ENCODE measurements around the gene IL25.
"Not testable (repeated sequence)": the region's sequence is repeated elsewhere in the genome, so short reads cannot be mapped to it uniquely, and the experiment has no call there.

The IL25 gene

GRCh38 chr14:23381871-23382270, 9.3 kb downstream of the IL25 start:
- H3K9ac ChIP-seq (ENCODE audit: low read depth in 1 of 2, low read length in 2 of 2): no peak overlapping the region
- no peak overlapping the region for H3K4me3 ChIP-seq (ENCODE audit: low read depth in 1 of 2, low read length in 2 of 2)
- H3K36me3 ChIP-seq (ENCODE audit: control insufficient read depth in 1 of 2, insufficient read depth in 2 of 2, low read length in 2 of 2): no peaks in the 10 kb centered on the region
- H3K9me3 ChIP-seq (ENCODE audit: control insufficient read depth in 1 of 2, low read length in 2 of 2): no peaks in the 10 kb centered on the region
- peaks cover 11 to 14% of the 10 kb centered on the region in 2 donors for H3K4me1 ChIP-seq (ENCODE audit: control insufficient read depth in 1 of 2, insufficient read depth in 2 of 2, low read length in 2 of 2)
- no peaks in the 10 kb centered on the region for H3K27me3 ChIP-seq (ENCODE audit: control insufficient read depth in 1 of 2, insufficient read depth in 2 of 2, low read length in 2 of 2)
- no peak overlapping the region for H3K27ac ChIP-seq (ENCODE audit: low read depth, low read length)

- peaks cover 11 to 14% of the 10 kb centered on the region in 2 donors for H3K4me1 ChIP-seq (ENCODE audit: control insufficient read depth in 1 of 2, insufficient read depth in 2 of 2, low read length in 2 of 2)
- no peaks in the 10 kb centered on the region for H3K27me3 ChIP-seq (ENCODE audit: control insufficient read depth in 1 of 2, insufficient read depth in 2 of 2, low read length in 2 of 2)
- no peak overlapping the region for H3K9ac ChIP-seq (ENCODE audit: low read depth in 1 of 2, low read length in 2 of 2)
- no peaks in the 10 kb centered on the region for H3K9me3 ChIP-seq (ENCODE audit: control insufficient read depth in 1 of 2, low read length in 2 of 2)
- H3K36me3 ChIP-seq (ENCODE audit: control insufficient read depth in 1 of 2, insufficient read depth in 2 of 2, low read length in 2 of 2): no peaks in the 10 kb centered on the region
- H3K27ac ChIP-seq (ENCODE audit: low read depth, low read length): no peak overlapping the region
- H3K4me3 ChIP-seq (ENCODE audit: low read depth in 1 of 2, low read length in 2 of 2): no peak overlapping the region
Observed at GRCh38 chr14:23382276-23382675, 9.7 kb downstream of the IL25 start.

- Histone ChIP-seq H3K36me3 (ENCODE audit: control insufficient read depth in 1 of 2, insufficient read depth in 2 of 2, low read length in 2 of 2) (no peaks in the 10 kb centered on the region), H3K9me3 (ENCODE audit: control insufficient read depth in 1 of 2, low read length in 2 of 2) (no peaks in the 10 kb centered on the region), H3K4me1 (ENCODE audit: control insufficient read depth in 1 of 2, insufficient read depth in 2 of 2, low read length in 2 of 2) (peaks cover 11 to 14% of the 10 kb centered on the region in 2 donors), H3K27ac (ENCODE audit: low read depth, low read length) (no peak overlapping the region), H3K9ac (ENCODE audit: low read depth in 1 of 2, low read length in 2 of 2) (no peak overlapping the region), H3K27me3 (ENCODE audit: control insufficient read depth in 1 of 2, insufficient read depth in 2 of 2, low read length in 2 of 2) (no peaks in the 10 kb centered on the region), H3K4me3 (ENCODE audit: low read depth in 1 of 2, low read length in 2 of 2) (no peak overlapping the region)
Observed at GRCh38 chr14:23382731-23383440, 10.3 kb downstream of the IL25 start.

GRCh38 chr14:23384364-23385080, 11.9 kb downstream of the IL25 start:
- Histone ChIP-seq H3K9ac (ENCODE audit: low read depth in 1 of 2, low read length in 2 of 2) (no peak overlapping the region), H3K27me3 (ENCODE audit: control insufficient read depth in 1 of 2, insufficient read depth in 2 of 2, low read length in 2 of 2) (peaks cover 0 to 4% of the 10 kb centered on the region in 2 donors), H3K4me3 (ENCODE audit: low read depth in 1 of 2, low read length in 2 of 2) (no peak overlapping the region), H3K27ac (ENCODE audit: low read depth, low read length) (no peak overlapping the region), H3K36me3 (ENCODE audit: control insufficient read depth in 1 of 2, insufficient read depth in 2 of 2, low read length in 2 of 2) (no peaks in the 10 kb centered on the region), H3K9me3 (ENCODE audit: control insufficient read depth in 1 of 2, low read length in 2 of 2) (no peaks in the 10 kb centered on the region), H3K4me1 (ENCODE audit: control insufficient read depth in 1 of 2, insufficient read depth in 2 of 2, low read length in 2 of 2) (peaks cover 11 to 14% of the 10 kb centered on the region in 2 donors)

- Histone ChIP-seq H3K4me1 (ENCODE audit: control insufficient read depth in 1 of 2, insufficient read depth in 2 of 2, low read length in 2 of 2) (peaks cover 8% of the 10 kb centered on the region in 2 donors), H3K27me3 (ENCODE audit: control insufficient read depth in 1 of 2, insufficient read depth in 2 of 2, low read length in 2 of 2) (peaks cover 0 to 4% of the 10 kb centered on the region in 2 donors), H3K4me3 (ENCODE audit: low read depth in 1 of 2, low read length in 2 of 2) (no peak overlapping the region), H3K9ac (ENCODE audit: low read depth in 1 of 2, low read length in 2 of 2) (no peak overlapping the region), H3K36me3 (ENCODE audit: control insufficient read depth in 1 of 2, insufficient read depth in 2 of 2, low read length in 2 of 2) (no peaks in the 10 kb centered on the region), H3K9me3 (ENCODE audit: control insufficient read depth in 1 of 2, low read length in 2 of 2) (no peaks in the 10 kb centered on the region), H3K27ac (ENCODE audit: low read depth, low read length) (no peak overlapping the region)
Observed at GRCh38 chr14:23385244-23385641, 12.6 kb downstream of the IL25 start.

- Histone ChIP-seq H3K4me1 (ENCODE audit: control insufficient read depth in 1 of 2, insufficient read depth in 2 of 2, low read length in 2 of 2) (peaks cover 3% of the 10 kb centered on the region in 2 donors), H3K36me3 (ENCODE audit: control insufficient read depth in 1 of 2, insufficient read depth in 2 of 2, low read length in 2 of 2) (no peaks in the 10 kb centered on the region), H3K4me3 (ENCODE audit: low read depth in 1 of 2, low read length in 2 of 2) (no peak overlapping the region)
Observed at GRCh38 chr14:23385642-23386265, 13.1 kb downstream of the IL25 start.

GRCh38 chr14:23386266-23386657, 13.7 kb downstream of the IL25 start:
- H3K27ac ChIP-seq (ENCODE audit: low read depth, low read length); H3K4me3 ChIP-seq (ENCODE audit: low read depth in 1 of 2, low read length in 2 of 2); H3K9ac ChIP-seq (ENCODE audit: low read depth in 1 of 2, low read length in 2 of 2); H3K4me1 ChIP-seq (ENCODE audit: control insufficient read depth in 1 of 2, insufficient read depth in 2 of 2, low read length in 2 of 2); H3K36me3 ChIP-seq (ENCODE audit: control insufficient read depth in 1 of 2, insufficient read depth in 2 of 2, low read length in 2 of 2); H3K9me3 ChIP-seq (ENCODE audit: control insufficient read depth in 1 of 2, low read length in 2 of 2); H3K27me3 ChIP-seq (ENCODE audit: control insufficient read depth in 1 of 2, insufficient read depth in 2 of 2, low read length in 2 of 2): not testable (repeated sequence)

More at GRCh38 chr14:23385642-23386265, 13.1 kb downstream of the IL25 start:
- Histone ChIP-seq H3K27me3 (ENCODE audit: control insufficient read depth in 1 of 2, insufficient read depth in 2 of 2, low read length in 2 of 2) (peaks cover 0 to 4% of the 10 kb centered on the region in 2 donors), H3K9me3 (ENCODE audit: control insufficient read depth in 1 of 2, low read length in 2 of 2) (no peaks in the 10 kb centered on the region), H3K27ac (ENCODE audit: low read depth, low read length) (no peak overlapping the region), H3K9ac (ENCODE audit: low read depth in 1 of 2, low read length in 2 of 2) (no peak overlapping the region)

GRCh38 chr14:23386999-23387398, 14.4 kb downstream of the IL25 start:
- Histone ChIP-seq H3K36me3 (ENCODE audit: control insufficient read depth in 1 of 2, insufficient read depth in 2 of 2, low read length in 2 of 2) (no peaks in the 10 kb centered on the region), H3K27ac (ENCODE audit: low read depth, low read length) (no peak overlapping the region), H3K4me3 (ENCODE audit: low read depth in 1 of 2, low read length in 2 of 2) (no peak overlapping the region), H3K27me3 (ENCODE audit: control insufficient read depth in 1 of 2, insufficient read depth in 2 of 2, low read length in 2 of 2) (peaks cover 0 to 4% of the 10 kb centered on the region in 2 donors), H3K4me1 (ENCODE audit: control insufficient read depth in 1 of 2, insufficient read depth in 2 of 2, low read length in 2 of 2) (no peaks in the 10 kb centered on the region), H3K9me3 (ENCODE audit: control insufficient read depth in 1 of 2, low read length in 2 of 2) (no peaks in the 10 kb centered on the region), H3K9ac (ENCODE audit: low read depth in 1 of 2, low read length in 2 of 2) (no peak overlapping the region)

- H3K9ac ChIP-seq (ENCODE audit: low read depth in 1 of 2, low read length in 2 of 2): no peak overlapping the region
- no peak overlapping the region for H3K4me3 ChIP-seq (ENCODE audit: low read depth in 1 of 2, low read length in 2 of 2)
- no peaks in the 10 kb centered on the region for H3K4me1 ChIP-seq (ENCODE audit: control insufficient read depth in 1 of 2, insufficient read depth in 2 of 2, low read length in 2 of 2)
Observed at GRCh38 chr14:23387916-23388882, 15.6 kb downstream of the IL25 start.

More at GRCh38 chr14:23387916-23388882, 15.6 kb downstream of the IL25 start:
- Histone ChIP-seq H3K27me3 (ENCODE audit: control insufficient read depth in 1 of 2, insufficient read depth in 2 of 2, low read length in 2 of 2) (peaks cover 0 to 4% of the 10 kb centered on the region in 2 donors), H3K36me3 (ENCODE audit: control insufficient read depth in 1 of 2, insufficient read depth in 2 of 2, low read length in 2 of 2) (no peaks in the 10 kb centered on the region), H3K27ac (ENCODE audit: low read depth, low read length) (no peak overlapping the region), H3K9me3 (ENCODE audit: control insufficient read depth in 1 of 2, low read length in 2 of 2) (no peaks in the 10 kb centered on the region)
